GM12873 (cell line): ENCODE results near the gene OR51G1.
"Not testable (repeated sequence)": the region's sequence is repeated elsewhere in the genome, so short reads cannot be mapped to it uniquely, and the experiment has no call there.

Experiments used
- CTCF ChIP-seq: IDR thresholded peaks from 2 replicates; pipeline ENCODE4 v1.5.1; 2012; ENCODE audit warnings: low read depth, mild to moderate bottlenecking, moderate library complexity, low read length, control low read depth; ENCODE audit not compliant: insufficient read depth; ENCODE audit errors: missing control alignments

Gene OR51G1

GRCh38 chr11:4924239-4924638 is at the start of gene OR51G1:
TSS of gene OR51G1 (minus strand) at chr11:4924339. CDS start at chr11:4924339, 0 bp downstream.
- TF ChIP-seq CTCF = no peak

- no peak for TF ChIP-seq CTCF
Observed at GRCh38 chr11:4962816-4963215, 38.7 kb upstream of the OR51G1 start.

- no peak for TF ChIP-seq CTCF
Observed at GRCh38 chr11:4960877-4961276, 36.7 kb upstream of the OR51G1 start.

GRCh38 chr11:4957396-4957795 is 33.3 kb upstream of the OR51G1 start:
- no peak for TF ChIP-seq CTCF

GRCh38 chr11:4955613-4956012 is 31.5 kb upstream of the OR51G1 start, which contains the start of gene OR51A2:
TSS of gene OR51A2 (minus strand) at chr11:4955713. CDS start at chr11:4955713, 0 bp downstream.
- not testable (repeated sequence) for TF ChIP-seq CTCF

GRCh38 chr11:4947505-4947904 is 23.4 kb upstream of the OR51G1 start, which contains the start of gene OR51A4:
TSS of gene OR51A4 (minus strand) at chr11:4947605. CDS start at chr11:4947100, 505 bp downstream.
- no peak for TF ChIP-seq CTCF

- no peak for TF ChIP-seq CTCF
Observed at GRCh38 chr11:4936745-4937144, 12.6 kb upstream of the OR51G1 start.

GRCh38 chr11:4932751-4933150 is 8.6 kb upstream of the OR51G1 start:
- no peak for TF ChIP-seq CTCF
